Subcutaneous adipose tissue (tissue), 4 donors: Measurements from ENCODE around the gene POU5F1. TPM values are rescaled to one million over a fixed set of nuclear protein-coding genes. Genes with fewer than 3 reads are reported as not detected.

Experiments used
- total RNA-seq, 4 donors: library from RNA; depleted of rRNA; stranded (reverse); fragments of >200 nt; gene quantifications; one replicate each; pipeline ENCODE4 v1.1.0, GENCODE V29; 2016
- TF ChIP-seq, protein P1 (sequence below): fragments of 450-650 bp; IDR thresholded peaks from one replicate; pipeline ENCODE4 v1.5.1; 2016; ENCODE audit warnings: low read depth, mild to moderate bottlenecking, control low read depth, antibody characterized with exemption, moderate library complexity

POU5F1 gene
- total RNA-seq, result 1 to 10 TPM in 1 of 4 donors, under 1 TPM in 1, not detected in 2; 0.17 to 5.5 TPM

GRCh38 chr6:31170600-31170881 is at the start of gene POU5F1:
Gene POU5F1, minus strand, starts transcription at chr6:31170682. Its CDS starts 62 bp downstream, at chr6:31170620.
- TF ChIP-seq, protein P1, sequence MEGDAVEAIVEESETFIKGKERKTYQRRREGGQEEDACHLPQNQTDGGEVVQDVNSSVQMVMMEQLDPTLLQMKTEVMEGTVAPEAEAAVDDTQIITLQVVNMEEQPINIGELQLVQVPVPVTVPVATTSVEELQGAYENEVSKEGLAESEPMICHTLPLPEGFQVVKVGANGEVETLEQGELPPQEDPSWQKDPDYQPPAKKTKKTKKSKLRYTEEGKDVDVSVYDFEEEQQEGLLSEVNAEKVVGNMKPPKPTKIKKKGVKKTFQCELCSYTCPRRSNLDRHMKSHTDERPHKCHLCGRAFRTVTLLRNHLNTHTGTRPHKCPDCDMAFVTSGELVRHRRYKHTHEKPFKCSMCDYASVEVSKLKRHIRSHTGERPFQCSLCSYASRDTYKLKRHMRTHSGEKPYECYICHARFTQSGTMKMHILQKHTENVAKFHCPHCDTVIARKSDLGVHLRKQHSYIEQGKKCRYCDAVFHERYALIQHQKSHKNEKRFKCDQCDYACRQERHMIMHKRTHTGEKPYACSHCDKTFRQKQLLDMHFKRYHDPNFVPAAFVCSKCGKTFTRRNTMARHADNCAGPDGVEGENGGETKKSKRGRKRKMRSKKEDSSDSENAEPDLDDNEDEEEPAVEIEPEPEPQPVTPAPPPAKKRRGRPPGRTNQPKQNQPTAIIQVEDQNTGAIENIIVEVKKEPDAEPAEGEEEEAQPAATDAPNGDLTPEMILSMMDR, result no peak

GRCh38 chr6:31216208-31216898 is 45.9 kb upstream of the POU5F1 start:
- TF ChIP-seq, protein P1, result no peak

DNA sequence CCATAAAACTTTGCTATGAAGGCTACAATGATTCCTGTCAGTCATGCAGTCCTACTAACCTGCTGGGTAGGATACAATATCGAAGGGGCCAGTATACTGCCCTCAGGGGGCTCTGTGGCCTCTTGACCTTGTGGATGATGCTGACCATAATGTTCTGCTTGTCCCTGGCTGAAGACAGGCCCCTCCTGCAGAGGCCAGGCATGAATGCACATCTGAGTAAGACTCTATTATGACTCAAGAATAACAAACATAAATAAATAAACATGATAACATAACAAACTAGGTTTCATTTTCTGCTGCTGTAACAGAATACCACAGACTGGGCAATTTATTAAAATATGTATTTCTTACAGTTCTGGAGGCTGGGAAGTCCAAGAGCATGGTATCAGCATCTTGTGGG is 44.0 kb upstream of the POU5F1 start:
- TF ChIP-seq, protein P1, result no peak

- TF ChIP-seq, protein P1, result no peak
Observed at GRCh38 chr6:31210741-31211532, 40.5 kb upstream of the POU5F1 start.

DNA sequence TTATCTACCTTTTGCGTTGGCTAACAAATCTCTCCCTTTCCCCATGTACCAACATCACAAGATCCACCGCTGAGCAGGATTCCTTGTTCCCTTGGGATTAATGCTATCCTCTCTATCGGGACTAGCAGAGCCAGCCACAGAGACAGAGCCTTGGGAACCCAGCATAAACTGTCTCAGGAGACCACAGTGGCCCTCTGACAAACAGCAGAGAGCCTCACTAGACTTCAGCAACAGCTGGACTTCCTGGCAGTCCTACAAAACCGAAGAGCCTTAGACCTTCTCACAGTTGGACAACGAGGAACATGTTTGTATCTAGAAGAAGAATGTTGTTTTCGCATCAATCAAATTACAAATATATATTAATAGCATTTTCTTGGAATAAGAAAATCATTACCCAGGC is 39.6 kb upstream of the POU5F1 start:
- TF ChIP-seq, protein P1, result no peak

- TF ChIP-seq, protein P1, result no peak
Observed at GRCh38 chr6:31209137-31209536, 38.7 kb upstream of the POU5F1 start.

DNA sequence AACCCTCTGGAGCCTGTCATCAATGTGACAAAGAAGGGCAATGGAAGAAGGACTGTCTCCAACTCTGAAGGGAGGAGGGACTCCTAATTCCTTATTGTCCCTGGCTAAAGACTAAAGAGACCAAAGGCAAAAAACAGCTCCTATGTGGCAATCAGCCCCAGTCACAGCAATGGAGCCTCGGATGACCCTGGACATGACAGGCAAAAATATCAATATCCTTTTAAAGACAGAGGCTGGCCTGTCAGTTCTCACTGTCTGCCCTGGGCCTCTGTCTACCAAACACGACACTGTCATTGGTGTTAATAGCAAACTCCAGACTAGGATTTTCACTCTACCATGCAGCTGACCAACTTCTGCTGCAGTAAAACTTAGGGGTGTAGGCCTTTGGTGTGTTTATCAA is 38.0 kb upstream of the POU5F1 start:
- TF ChIP-seq, protein P1, result no peak
